Neural progenitor cell (in vitro differentiated cells): Measurements from ENCODE around the gene TCF7L1.

Experiments
- EZH2 ChIP-seq: fragments of 200-600 bp; sonication (generic); IDR thresholded peaks from 2 replicates; pipeline ENCODE4 v1.6.1; 2017; ENCODE audit warnings: antibody characterized with exemption, mild to moderate bottlenecking, moderate library complexity
- TF ChIP-seq, protein P1 (sequence below): fragments of 200-600 bp; sonication (generic); IDR thresholded peaks from 2 replicates; pipeline ENCODE4 v1.5.1; 2017; ENCODE audit warnings: antibody characterized with exemption, mild to moderate bottlenecking

DNA sequence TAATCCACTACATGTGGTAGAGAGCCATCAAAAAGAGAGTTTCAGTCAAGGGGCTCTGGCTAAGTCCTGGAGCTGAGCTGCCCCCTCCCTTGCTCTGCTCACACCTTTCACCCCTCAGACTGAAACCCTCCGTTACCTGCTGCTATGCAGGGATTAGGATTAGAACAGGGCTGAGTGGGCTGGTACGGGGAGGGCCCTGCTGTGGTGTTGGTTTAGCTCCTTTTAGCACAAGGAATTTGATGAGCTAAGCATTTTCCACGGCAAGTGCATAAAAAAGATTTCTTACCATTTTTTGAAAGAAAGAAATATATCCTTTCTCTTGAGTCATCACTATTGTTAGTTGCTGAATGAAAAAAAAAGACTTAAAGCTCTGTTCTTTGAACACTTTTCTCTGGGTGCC lies 46.3 kb downstream of the TCF7L1 start:
- no peak for TF ChIP-seq EZH2
- TF ChIP-seq, protein P1, sequence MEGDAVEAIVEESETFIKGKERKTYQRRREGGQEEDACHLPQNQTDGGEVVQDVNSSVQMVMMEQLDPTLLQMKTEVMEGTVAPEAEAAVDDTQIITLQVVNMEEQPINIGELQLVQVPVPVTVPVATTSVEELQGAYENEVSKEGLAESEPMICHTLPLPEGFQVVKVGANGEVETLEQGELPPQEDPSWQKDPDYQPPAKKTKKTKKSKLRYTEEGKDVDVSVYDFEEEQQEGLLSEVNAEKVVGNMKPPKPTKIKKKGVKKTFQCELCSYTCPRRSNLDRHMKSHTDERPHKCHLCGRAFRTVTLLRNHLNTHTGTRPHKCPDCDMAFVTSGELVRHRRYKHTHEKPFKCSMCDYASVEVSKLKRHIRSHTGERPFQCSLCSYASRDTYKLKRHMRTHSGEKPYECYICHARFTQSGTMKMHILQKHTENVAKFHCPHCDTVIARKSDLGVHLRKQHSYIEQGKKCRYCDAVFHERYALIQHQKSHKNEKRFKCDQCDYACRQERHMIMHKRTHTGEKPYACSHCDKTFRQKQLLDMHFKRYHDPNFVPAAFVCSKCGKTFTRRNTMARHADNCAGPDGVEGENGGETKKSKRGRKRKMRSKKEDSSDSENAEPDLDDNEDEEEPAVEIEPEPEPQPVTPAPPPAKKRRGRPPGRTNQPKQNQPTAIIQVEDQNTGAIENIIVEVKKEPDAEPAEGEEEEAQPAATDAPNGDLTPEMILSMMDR: no peak
